Body of pancreas (tissue), 4 donors: ENCODE data around the gene TMBIM4. TPM values are rescaled to one million over a fixed set of nuclear protein-coding genes. Genes with fewer than 3 reads are reported as not detected.

ENCODE experiments used
- ATAC-seq: fragments of 150-250 bp; one replicate; pipeline ENCODE4 v1.9.1; 2016
- DNase-seq, 4 donors: peaks; one replicate each; pipeline ENCODE4 v3.0.0-alpha.2; 2019
- H3K27ac ChIP-seq, 4 donors: fragments of 200-600 bp; sonication (generic); 1 replicate in 3 of 4; 2 replicates in 1 of 4; pipeline versions ENCODE4 v1.5.1 to v1.6.1; 2016 to 2019; ENCODE audit warnings: mild to moderate bottlenecking in 1 of 4, mixed read lengths in 1 of 4, moderate library complexity in 1 of 4
- H3K27me3 ChIP-seq, 2 donors: fragments of 200-600 bp; sonication (generic); one replicate each; pipeline ENCODE4 v1.6.0; 2016; ENCODE audit warnings: mild to moderate bottlenecking in 1 of 2
- H3K36me3 ChIP-seq, 2 donors: fragments of 200-600 bp; sonication (generic); replicated peaks in 1 of 2; 2 replicates each; pipeline ENCODE4 v1.5.1; 2016; ENCODE audit warnings: low read depth in 2 of 2; ENCODE audit not compliant: insufficient read depth in 1 of 2
- H3K4me1 ChIP-seq: fragments of 200-600 bp; sonication (generic); one replicate; pipeline ENCODE4 v1.6.0; 2016
- H3K4me3 ChIP-seq, 2 donors: fragments of 200-600 bp; sonication (generic); 1 replicate in 1 of 2; 2 replicates in 1 of 2; pipeline ENCODE4 v1.5.1; 2016 to 2019
- H3K9me3 ChIP-seq, 3 donors: fragments of 200-600 bp; sonication (generic); 1 replicate in 2 of 3; 2 replicates in 1 of 3; pipeline ENCODE4 v1.5.1; 2016
- CTCF ChIP-seq, 7 experiments: fragments of 450-650 bp in 4 of 7; fragments of 200-600 bp in 3 of 7; sonication (generic) in 3 of 7; IDR thresholded peaks; one replicate each; pipeline ENCODE4 v1.5.1; 2016 to 2019; ENCODE audit warnings: antibody characterized with exemption in 7 of 7
- POLR2A ChIP-seq, 3 donors: fragments of 450-650 bp; IDR thresholded peaks; one replicate each; pipeline ENCODE4 v1.6.1; 2016; ENCODE audit warnings: antibody characterized with exemption in 3 of 3, mild to moderate bottlenecking in 2 of 3
- WGBS, 2 donors: methylation state at CpG; one replicate each; pipeline ENCODE4 v1.1.5; 2017; 5-methylcytosine and 5-hydroxymethylcytosine counted together
- intact Hi-C: fragments of 100-400 bp; cut with DNase I; formaldehyde crosslinking; loops from one replicate; pipeline ENCODE4 v1.15.1; 2023
- total RNA-seq, 2 donors: library from RNA; depleted of rRNA; stranded (reverse); fragments of >200 nt; gene quantifications; one replicate each; pipeline ENCODE4 v1.1.0, GENCODE V29; 2016

The TMBIM4 gene
- total RNA-seq, 2 donors from 2014 or later: 59.7 to 62.3 TPM

GRCh38 chr12:66196806-66197205 is 27.0 kb upstream of the TMBIM4 start:
- Histone ChIP-seq H3K36me3 (no peaks in the 10 kb centered on the region), H3K4me3 (no peak overlapping the region), H3K9me3 (peaks cover 0 to 7% (median 0%) of the 10 kb centered on the region in 3 donors), H3K4me1 (no peaks in the 10 kb centered on the region), H3K27me3 (no peaks in the 10 kb centered on the region), H3K27ac (no peak overlapping the region)
- TF ChIP-seq CTCF (IDR thresholded peaks at IDR 0.05) (no peak), POLR2A (IDR thresholded peaks at IDR 0.05) (no peak)
- DNase-seq (no peak), ATAC-seq (no peak)
- WGBS, 2 donors: 41 to 42% methylated on average over 3 of the region's 3 CpGs
- intact Hi-C loops: no loop called here

GRCh38 chr12:66195242-66195641 is 25.4 kb upstream of the TMBIM4 start:
- H3K27me3 ChIP-seq: no peaks in the 10 kb centered on the region
- no peak for TF ChIP-seq POLR2A (IDR thresholded peaks at IDR 0.05)
- no peak for TF ChIP-seq CTCF (IDR thresholded peaks at IDR 0.05)
- DNase-seq (no peak), ATAC-seq (no peak)
- H3K4me3 ChIP-seq: no peak overlapping the region
- WGBS, 2 donors: 72 to 77% methylated on average over 6 of the region's 6 CpGs
- no peak overlapping the region for H3K27ac ChIP-seq
- peaks cover 0 to 4% (median 0%) of the 10 kb centered on the region in 3 donors for H3K9me3 ChIP-seq
- no peaks in the 10 kb centered on the region for H3K4me1 ChIP-seq
- intact Hi-C loops: no loop called here
- H3K36me3 ChIP-seq: no peaks in the 10 kb centered on the region

- Histone ChIP-seq H3K36me3 (no peaks in the 10 kb centered on the region), H3K4me1 (no peaks in the 10 kb centered on the region), H3K9me3 (no peaks in the 10 kb centered on the region), H3K27me3 (no peaks in the 10 kb centered on the region), H3K27ac (no peak overlapping the region), H3K4me3 (no peak overlapping the region)
- TF ChIP-seq POLR2A (IDR thresholded peaks at IDR 0.05) (no peak), CTCF (IDR thresholded peaks at IDR 0.05) (no peak)
- no peak for ATAC-seq
- 85 to 92% methylated on average over 2 of the region's 2 CpGs for WGBS, 2 donors
- no peak for DNase-seq
- intact Hi-C loops: no loop called here
These were observed 24.3 kb upstream of the TMBIM4 start for GRCh38 chr12:66194122-66194521.

- no peak for DNase-seq
- Histone ChIP-seq H3K4me3 (no peak overlapping the region), H3K27ac (no peak overlapping the region), H3K36me3 (no peaks in the 10 kb centered on the region), H3K4me1 (peaks cover 5% of the 10 kb centered on the region), H3K9me3 (no peaks in the 10 kb centered on the region), H3K27me3 (peaks cover 0 to 4% of the 10 kb centered on the region in 2 donors)
- ATAC-seq: no peak
- 52% methylated on average over 7 of the region's 7 CpGs for WGBS, 2 donors
- TF ChIP-seq POLR2A (IDR thresholded peaks at IDR 0.05): no peak
- no peak for TF ChIP-seq CTCF (IDR thresholded peaks at IDR 0.05)
- intact Hi-C loops: no loop called here
These were observed 21.8 kb upstream of the TMBIM4 start for GRCh38 chr12:66191547-66192126.
